Non-pigmented ciliary epithelial cell (primary cell): ENCODE measurements around the gene ODF2.

Source experiments
- DNase-seq: peaks from one replicate; pipeline ENCODE4 v3.0.0-alpha.2; 2010; ENCODE audit warnings: low read depth

The ODF2 gene

DNA sequence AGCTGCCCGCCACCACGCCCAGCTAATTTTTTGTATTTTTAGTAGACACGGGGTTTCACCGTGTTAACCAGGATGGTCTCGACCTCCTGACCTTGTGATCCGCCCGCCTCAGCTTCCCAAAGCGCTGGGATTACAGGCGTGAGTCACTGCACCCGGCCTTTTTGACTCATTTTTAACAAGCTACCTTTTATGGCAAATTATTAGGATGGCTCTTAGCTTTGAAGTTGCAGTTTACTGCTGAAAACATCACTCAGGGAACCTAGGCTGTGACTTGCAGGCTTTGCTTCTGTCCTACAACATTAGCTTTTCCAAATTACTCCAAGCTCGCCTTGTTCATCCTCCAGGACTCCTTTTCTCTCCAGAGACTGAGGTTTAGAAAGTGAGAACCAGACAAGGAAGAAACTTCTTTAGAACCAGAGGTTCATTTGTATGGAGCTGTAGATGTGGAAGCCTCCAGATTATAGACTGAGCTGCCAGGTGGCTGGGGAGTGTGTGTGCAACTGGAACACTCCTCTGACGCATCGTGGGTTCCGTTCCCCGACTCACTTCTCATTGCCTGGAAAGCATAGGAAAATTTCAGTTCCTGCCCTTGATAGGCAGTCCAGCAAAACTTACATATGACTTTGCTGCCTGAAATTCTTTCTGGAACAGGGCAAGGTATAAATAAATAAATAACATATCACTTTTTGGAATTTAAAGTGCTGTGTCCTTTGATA is 72.8 kb downstream of the ODF2 start:
- DNase-seq = no peak

DNA sequence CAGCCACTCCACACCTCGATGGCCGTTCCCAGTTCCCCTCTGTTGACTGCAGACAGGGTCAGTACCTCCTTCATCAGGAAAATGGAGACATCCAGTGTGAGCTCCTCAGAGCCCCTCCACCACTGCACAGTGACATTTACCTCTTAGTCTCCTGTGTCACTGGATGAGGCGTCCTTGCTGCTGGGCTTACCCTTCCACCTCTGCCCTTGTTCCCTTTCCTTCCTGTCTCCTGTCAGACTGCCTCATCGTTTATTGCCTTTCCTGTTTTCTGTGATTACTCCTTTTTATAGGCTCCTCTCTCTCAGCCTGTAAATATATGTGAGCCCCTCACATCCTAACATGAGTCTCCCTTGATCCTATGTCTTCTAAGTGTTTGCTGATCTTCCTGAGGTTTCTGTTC is 73.4 kb downstream of the ODF2 start:
- DNase-seq = no peak

DNA sequence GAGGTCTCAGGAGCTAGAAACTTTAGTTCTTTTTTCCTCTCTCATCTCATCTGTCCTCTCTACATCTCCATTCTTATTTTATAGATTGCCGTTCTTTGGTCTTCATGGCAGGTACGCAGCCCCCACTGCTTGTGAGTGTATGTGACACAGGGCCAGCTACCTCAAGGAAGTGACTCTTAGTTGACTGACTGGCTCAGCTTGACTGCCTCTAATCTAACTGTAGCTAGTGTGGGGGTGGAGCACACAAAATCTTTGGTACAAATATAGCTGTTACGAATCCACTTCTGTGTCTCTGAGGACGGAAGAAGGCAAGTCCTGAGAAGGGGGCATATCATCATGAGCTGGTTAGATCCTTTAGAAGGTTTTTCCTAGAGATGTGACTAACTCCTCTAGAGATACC is 76.8 kb downstream of the ODF2 start:
- no peak for DNase-seq

DNA sequence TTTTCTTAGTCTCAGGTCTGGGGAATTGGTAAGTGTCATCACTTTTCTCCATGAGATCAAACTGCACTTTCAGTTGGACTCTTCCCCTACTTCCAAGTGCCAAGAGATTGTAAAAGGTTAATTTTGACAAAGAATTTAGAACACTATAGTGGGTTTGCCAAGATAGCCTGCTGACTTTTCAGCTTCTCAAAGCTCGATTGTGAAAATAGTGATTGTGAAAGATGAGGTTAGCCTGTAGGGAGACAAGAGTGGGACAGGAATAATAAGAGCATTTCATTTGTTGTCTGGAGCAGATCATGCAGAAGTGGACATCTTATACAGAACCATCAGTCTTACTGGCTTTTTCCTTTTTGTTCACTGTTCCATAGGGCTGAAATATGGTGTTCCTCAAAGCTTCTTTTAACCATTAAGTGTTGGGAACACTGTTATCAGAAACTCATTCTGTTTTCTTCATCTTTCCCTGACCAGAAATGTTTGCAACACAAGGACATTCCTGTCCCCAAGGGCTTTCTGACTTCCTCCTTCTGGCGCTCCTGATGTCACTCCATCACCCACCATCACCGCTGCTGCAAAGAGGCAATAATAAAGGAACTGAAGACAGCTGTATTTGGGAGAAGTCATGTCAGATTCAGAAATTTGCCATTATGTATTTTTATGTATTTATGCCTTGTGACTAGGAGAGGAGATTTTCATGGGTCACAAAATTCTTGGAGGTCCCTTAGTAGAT is 85.0 kb downstream of the ODF2 start:
- no peak for DNase-seq

DNA sequence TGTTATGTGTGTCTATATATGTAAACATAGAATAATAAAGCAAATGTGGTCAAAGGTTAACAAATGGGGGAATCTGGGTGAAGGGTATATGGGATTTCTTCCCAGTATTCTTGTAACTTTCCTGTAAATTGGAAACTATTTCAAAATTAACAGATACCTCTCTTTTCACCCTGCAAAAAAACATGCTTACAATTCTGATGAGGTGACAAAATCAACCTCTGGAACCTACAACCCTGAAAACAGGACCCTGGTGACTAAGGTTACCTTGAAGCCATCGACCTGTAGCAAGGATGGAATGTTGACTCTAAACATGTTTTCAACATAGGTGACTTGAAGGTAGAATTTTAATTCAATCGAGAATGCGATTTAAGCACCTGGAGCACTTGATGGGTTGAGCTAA is 90.7 kb downstream of the ODF2 start:
- no peak for DNase-seq

DNA sequence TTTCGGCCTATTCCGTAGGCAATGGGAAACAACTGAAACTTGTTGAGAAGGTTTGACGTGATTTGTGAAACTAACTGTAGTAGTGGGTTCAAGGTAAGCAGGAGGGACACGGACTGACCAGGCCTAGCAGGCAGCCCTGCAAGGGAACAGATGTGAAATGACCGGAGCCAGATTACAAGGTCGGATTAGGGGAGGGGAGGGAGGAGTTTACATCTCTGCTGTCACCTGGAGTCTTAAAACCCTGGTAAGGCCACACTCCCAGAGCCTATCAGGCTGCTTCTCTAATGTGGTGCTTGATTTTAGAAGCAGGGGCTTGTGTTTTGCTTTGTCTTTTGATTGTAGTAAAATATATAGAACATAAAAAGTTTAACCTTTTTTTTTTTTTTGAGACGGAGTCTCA is 93.1 kb downstream of the ODF2 start:
- no peak for DNase-seq

DNA sequence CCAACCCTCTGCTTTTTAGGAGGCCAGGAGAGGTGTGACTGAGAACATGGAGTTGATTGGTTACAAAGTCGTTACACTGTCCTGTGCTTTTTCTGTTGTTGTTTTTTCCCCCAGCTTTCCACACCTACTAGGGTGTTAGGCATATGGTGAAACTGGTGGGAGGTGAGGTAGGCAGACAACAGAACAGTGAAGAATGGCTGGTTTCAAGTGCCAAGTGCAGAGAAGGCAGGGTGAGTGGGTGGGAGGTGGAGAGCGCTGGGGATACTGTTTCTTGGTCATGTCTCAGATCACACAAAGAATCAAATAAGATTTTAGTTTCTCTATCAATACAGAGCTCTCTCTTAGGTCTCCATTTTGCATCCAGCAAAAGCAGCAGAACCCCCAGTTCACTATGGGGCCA is 94.4 kb downstream of the ODF2 start:
- no peak for DNase-seq
